ENCODE results near the gene ARHGEF26. TPM values are rescaled to one million over a fixed set of nuclear protein-coding genes. Genes with fewer than 3 reads are reported as not detected.
A peak's percentile ranks its signal among the peaks of the same experiment; 100 is the strongest.

ARHGEF26 gene
- total RNA-seq, 1 experiment from 2014 or later: 20.8 TPM

DNA sequence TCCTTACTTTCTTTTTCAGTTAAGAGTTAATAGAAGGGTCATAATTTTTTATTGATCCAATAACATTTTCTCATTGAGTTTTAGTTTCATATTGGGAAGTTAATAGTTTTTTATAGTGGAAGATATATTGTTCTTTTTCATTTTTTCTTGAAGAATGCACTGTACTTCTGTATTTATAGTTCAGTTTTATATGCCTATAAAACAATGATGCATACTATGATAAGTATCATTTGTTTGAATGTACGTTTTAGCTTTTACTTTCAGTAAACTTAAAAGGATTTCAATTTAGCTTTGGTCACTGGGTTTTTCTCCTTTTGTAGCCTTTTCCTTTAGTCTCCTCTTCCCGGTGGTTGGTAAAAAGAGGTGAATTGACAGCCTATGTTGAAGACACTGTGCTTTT is 104.3 kb downstream of the ARHGEF26 start:
- Histone ChIP-seq H3K4me3 (ENCODE audit: low read depth, low read length) (no peak overlapping the region), H3K27me3 (replicated peaks; ENCODE audit: control insufficient read depth, insufficient read depth, low read length) (no peaks in the 10 kb centered on the region), H3K36me3 (ENCODE audit: control insufficient read depth, insufficient read depth, low read length) (no peaks in the 10 kb centered on the region), H3K4me1 (peaks cover 22% of the 10 kb centered on the region), H3K9me3 (no peaks in the 10 kb centered on the region)
- Mint-ChIP-seq H3K36me3 (ENCODE audit: insufficient read depth, unreplicated experiment) (peaks cover 6% of the 10 kb centered on the region), H3K4me3 (ENCODE audit: unreplicated experiment) (no peak overlapping the region), H3K27ac (ENCODE audit: unreplicated experiment) (no peak overlapping the region), H3K27me3 (ENCODE audit: insufficient read depth, unreplicated experiment) (no peaks in the 10 kb centered on the region), H3K4me1 (ENCODE audit: low read depth, unreplicated experiment) (peaks cover 12% of the 10 kb centered on the region), H3K9me3 (ENCODE audit: unreplicated experiment) (no peaks in the 10 kb centered on the region)
- DNase-seq: no peak
- no TSS peak for BruUV-seq (replicated peaks)
- ChIA-PET CTCF (no interaction called here), POLR2A (no interaction called here)
- intact Hi-C loops (cut with micrococcal nuclease; ENCODE audit: unreplicated experiment): no loop called here
- TF ChIP-seq, protein P1, sequence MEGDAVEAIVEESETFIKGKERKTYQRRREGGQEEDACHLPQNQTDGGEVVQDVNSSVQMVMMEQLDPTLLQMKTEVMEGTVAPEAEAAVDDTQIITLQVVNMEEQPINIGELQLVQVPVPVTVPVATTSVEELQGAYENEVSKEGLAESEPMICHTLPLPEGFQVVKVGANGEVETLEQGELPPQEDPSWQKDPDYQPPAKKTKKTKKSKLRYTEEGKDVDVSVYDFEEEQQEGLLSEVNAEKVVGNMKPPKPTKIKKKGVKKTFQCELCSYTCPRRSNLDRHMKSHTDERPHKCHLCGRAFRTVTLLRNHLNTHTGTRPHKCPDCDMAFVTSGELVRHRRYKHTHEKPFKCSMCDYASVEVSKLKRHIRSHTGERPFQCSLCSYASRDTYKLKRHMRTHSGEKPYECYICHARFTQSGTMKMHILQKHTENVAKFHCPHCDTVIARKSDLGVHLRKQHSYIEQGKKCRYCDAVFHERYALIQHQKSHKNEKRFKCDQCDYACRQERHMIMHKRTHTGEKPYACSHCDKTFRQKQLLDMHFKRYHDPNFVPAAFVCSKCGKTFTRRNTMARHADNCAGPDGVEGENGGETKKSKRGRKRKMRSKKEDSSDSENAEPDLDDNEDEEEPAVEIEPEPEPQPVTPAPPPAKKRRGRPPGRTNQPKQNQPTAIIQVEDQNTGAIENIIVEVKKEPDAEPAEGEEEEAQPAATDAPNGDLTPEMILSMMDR (IDR thresholded peaks at IDR 0.05; ENCODE audit: insufficient read depth in 1 of 2, low read depth in 1 of 2, low read length in 1 of 2, severe bottlenecking in 1 of 2, unreplicated experiment in 1 of 2): no peak

DNA sequence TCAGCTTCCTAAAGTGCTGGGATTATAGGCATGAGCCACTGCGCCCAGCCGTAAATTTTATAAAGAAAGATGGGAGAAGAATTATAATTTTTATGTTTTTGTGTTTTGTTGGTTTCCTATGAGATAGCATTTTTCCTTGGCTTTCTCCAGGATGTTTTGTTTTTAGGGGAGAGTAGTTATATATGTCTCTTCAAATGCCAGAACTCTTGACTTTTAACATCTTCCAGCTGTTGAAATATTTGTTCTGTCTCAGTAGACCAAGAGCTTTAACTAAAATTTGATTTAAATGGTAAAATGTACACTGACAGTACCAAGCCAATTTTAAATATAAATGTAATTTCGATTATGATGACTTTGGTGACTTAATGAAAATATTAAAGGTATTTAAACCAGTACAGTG is 106.3 kb downstream of the ARHGEF26 start:
- ChIA-PET POLR2A (no interaction called here), CTCF (interaction anchor here (0.6 kb wide), 1 partner anchor 392 kb away, joined by 3 read pairs; no protein-coding TSS in a partner anchor)
- no peaks in the 10 kb centered on the region for H3K27me3 Mint-ChIP-seq (ENCODE audit: insufficient read depth, unreplicated experiment)

DNA sequence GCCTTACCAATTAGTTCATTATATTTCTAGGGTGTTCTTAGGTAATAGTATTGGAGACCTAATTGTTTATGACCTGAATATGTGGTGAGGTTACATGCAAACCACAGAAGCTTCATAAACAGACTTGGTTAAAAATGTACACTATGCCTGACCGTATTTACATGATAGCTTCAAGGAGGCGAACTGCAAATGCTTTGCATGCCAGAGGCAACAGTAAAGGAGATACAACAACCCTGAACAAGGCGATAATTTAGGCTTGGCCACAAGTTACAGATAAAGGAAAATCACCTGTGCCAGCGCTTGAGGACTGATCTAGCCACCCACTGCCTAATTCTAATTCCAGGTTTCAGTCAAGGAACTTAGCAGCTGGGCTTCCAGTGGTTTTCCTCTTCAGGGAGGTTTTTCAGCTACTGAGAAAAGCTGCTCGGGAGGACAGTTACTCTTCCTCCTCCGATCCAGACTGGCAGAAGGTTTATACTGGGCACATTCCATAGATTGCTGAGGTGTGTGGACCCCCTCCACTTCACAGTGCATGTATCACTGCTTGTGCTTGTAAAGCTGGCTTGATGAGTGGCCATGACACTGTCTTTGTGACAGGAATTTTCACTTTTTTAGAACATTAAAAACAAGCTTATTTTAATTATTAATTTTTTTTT is 107.5 kb downstream of the ARHGEF26 start:
- DNase-seq: peak in 1 of 2 experiments; percentile 21
- intact Hi-C loops (cut with micrococcal nuclease; ENCODE audit: unreplicated experiment): no loop called here
- H3K36me3 ChIP-seq (ENCODE audit: control insufficient read depth, insufficient read depth, low read length): no peaks in the 10 kb centered on the region
- TF ChIP-seq, protein P1 (IDR thresholded peaks at IDR 0.05; ENCODE audit: insufficient read depth in 1 of 2, low read depth in 1 of 2, low read length in 1 of 2, severe bottlenecking in 1 of 2, unreplicated experiment in 1 of 2): no peak
- Mint-ChIP-seq H3K9me3 (ENCODE audit: unreplicated experiment) (no peaks in the 10 kb centered on the region), H3K4me1 (ENCODE audit: low read depth, unreplicated experiment) (peaks cover 12% of the 10 kb centered on the region), H3K4me3 (ENCODE audit: unreplicated experiment) (no peak overlapping the region), H3K27ac (ENCODE audit: unreplicated experiment) (no peak overlapping the region), H3K27me3 (ENCODE audit: insufficient read depth, unreplicated experiment) (no peaks in the 10 kb centered on the region), H3K36me3 (ENCODE audit: insufficient read depth, unreplicated experiment) (peaks cover 5% of the 10 kb centered on the region)
- no TSS peak for BruUV-seq (replicated peaks)
- ChIA-PET CTCF (no interaction called here), POLR2A (no interaction called here)
- H3K27me3 ChIP-seq (replicated peaks; ENCODE audit: control insufficient read depth, insufficient read depth, low read length): no peaks in the 10 kb centered on the region
- no peak overlapping the region for H3K4me3 ChIP-seq (ENCODE audit: low read depth, low read length)
- H3K9me3 ChIP-seq: no peaks in the 10 kb centered on the region
- peaks cover 22% of the 10 kb centered on the region for H3K4me1 ChIP-seq

More for the DNA sequence above, 106.3 kb downstream of the ARHGEF26 start:
- Mint-ChIP-seq H3K4me3 (ENCODE audit: unreplicated experiment) (no peak overlapping the region), H3K36me3 (ENCODE audit: insufficient read depth, unreplicated experiment) (peaks cover 5% of the 10 kb centered on the region), H3K4me1 (ENCODE audit: low read depth, unreplicated experiment) (peaks cover 12% of the 10 kb centered on the region), H3K27ac (ENCODE audit: unreplicated experiment) (no peak overlapping the region), H3K9me3 (ENCODE audit: unreplicated experiment) (no peaks in the 10 kb centered on the region)
- BruUV-seq (replicated peaks): no TSS peak
- intact Hi-C loops (cut with micrococcal nuclease; ENCODE audit: unreplicated experiment): no loop called here
- H3K36me3 ChIP-seq (ENCODE audit: control insufficient read depth, insufficient read depth, low read length): no peaks in the 10 kb centered on the region
- H3K27me3 ChIP-seq (replicated peaks; ENCODE audit: control insufficient read depth, insufficient read depth, low read length): no peaks in the 10 kb centered on the region
- no peak overlapping the region for H3K4me3 ChIP-seq (ENCODE audit: low read depth, low read length)
- H3K4me1 ChIP-seq: peaks cover 22% of the 10 kb centered on the region
- TF ChIP-seq, protein P1 (IDR thresholded peaks at IDR 0.05; ENCODE audit: insufficient read depth in 1 of 2, low read depth in 1 of 2, low read length in 1 of 2, severe bottlenecking in 1 of 2, unreplicated experiment in 1 of 2): no peak
- no peak for DNase-seq
- H3K9me3 ChIP-seq: no peaks in the 10 kb centered on the region
